NT2/D1 (cell line): ENCODE data around the gene CEP89.

Experiments
- SUZ12 ChIP-seq: IDR thresholded peaks from 2 replicates; pipeline ENCODE4 v1.6.1; 2011; ENCODE audit not compliant: insufficient read length, insufficient read depth; ENCODE audit errors: extremely low read depth
- YY1 ChIP-seq: IDR thresholded peaks from 2 replicates; pipeline ENCODE4 v1.6.1; 2011; ENCODE audit not compliant: insufficient read length, insufficient read depth

GRCh38 chr19:32971715-32972540 lies at the start of gene CEP89, which contains the start of gene FAAP24:
- no peak for TF ChIP-seq YY1
- TF ChIP-seq SUZ12, result no peak
